HepG2 (cell line): ENCODE results near the gene SERHL2. TPM values are rescaled to one million over a fixed set of nuclear protein-coding genes. Genes with fewer than 3 reads are reported as not detected.
"Not testable (repeated sequence)": the region's sequence is repeated elsewhere in the genome, so short reads cannot be mapped to it uniquely, and the experiment has no call there.

Experiments used
- ATAC-seq: fragments of 200-7000 bp; cut with Tn5 transposase; 3 replicates; pipeline ENCODE4 v1.9.1; 2020; ENCODE audit warnings: mild to moderate bottlenecking, moderate library complexity
- BruUV-seq: library from RNA; stranded (reverse); fragments of 400-500 nt; replicated peaks from 2 replicates; lab custom pipeline; 2021; lab: Mats Ljungman, UMichigan
- CTCF ChIA-PET: fragments of 300-600 bp; formaldehyde crosslinking; extraction: SDS; loops from one replicate; lab custom pipeline; 2021; ENCODE audit warnings: low total read pairs, inconsistent platforms, low intra/inter-chr PET ratio; lab: Yijun Ruan, JAX
- POLR2A ChIA-PET: fragments of 350-600 bp; sonication (Branson Sonifier 250); formaldehyde crosslinking; loops from one replicate; lab custom pipeline; 2020; ENCODE audit warnings: antibody characterized with exemption, inconsistent platforms; lab: Yijun Ruan, JAX
- DNase-seq: peaks from one replicate; pipeline ENCODE4 v3.0.0-alpha.2; 2015; ENCODE audit warnings: low spot score
- FAIRE-seq: peaks from 3 replicates; lab custom pipeline; 2011; peaks lifted over from hg19 to GRCh38; lab: Jason Lieb, UNC
- H2AFZ ChIP-seq: one replicate; pipeline ENCODE4 v1.6.1; 2011; ENCODE audit warnings: low read length, inconsistent platforms
- H3K27ac ChIP-seq: fragments of 300-600 bp; 3 replicates; pipeline ENCODE4 v1.8.0; 2011; ENCODE audit warnings: mixed run types, mild to moderate bottlenecking, mixed read lengths, low read length, inconsistent platforms; ENCODE audit not compliant: insufficient read depth; ENCODE audit errors: extremely low read length
- H3K27me3 ChIP-seq, 2 experiments: fragments of 200-600 bp in 1 of 2; 2 replicates in 1 of 2; 3 replicates in 1 of 2; pipeline versions ENCODE4 v1.6.0 to v1.8.0; 2011; ENCODE audit warnings: low read length in 2 of 2, mild to moderate bottlenecking in 2 of 2, moderate library complexity in 2 of 2, inconsistent platforms in 1 of 2; ENCODE audit not compliant: insufficient read depth in 2 of 2, control insufficient read depth in 1 of 2
- H3K36me3 ChIP-seq, 2 experiments: fragments of 200-600 bp in 1 of 2; replicated peaks in 1 of 2; 2 replicates in 1 of 2; 3 replicates in 1 of 2; pipeline versions ENCODE4 v1.5.1 to v1.8.0; 2011; ENCODE audit warnings: low read length in 2 of 2, inconsistent platforms in 1 of 2; ENCODE audit not compliant: insufficient read depth in 2 of 2, control insufficient read depth in 1 of 2
- H3K4me1 ChIP-seq: 2 replicates; pipeline ENCODE4 v1.5.1; 2012; ENCODE audit warnings: low read length, inconsistent platforms; ENCODE audit not compliant: insufficient read depth
- H3K4me2 ChIP-seq: 2 replicates; pipeline ENCODE4 v1.6.0; 2011; ENCODE audit warnings: low read depth, low read length, inconsistent platforms
- H3K4me3 ChIP-seq, 3 experiments: fragments of 200-600 bp in 1 of 3; sonication (generic), shearing (Covaris generic) in 1 of 3; replicated peaks in 1 of 3; 2 replicates each; pipeline ENCODE4 v1.5.1; 2011 to 2016; ENCODE audit warnings: low read length in 3 of 3, inconsistent platforms in 2 of 3, low read depth in 2 of 3, mild to moderate bottlenecking in 2 of 3, control low read depth in 1 of 3, mixed read lengths in 1 of 3; ENCODE audit not compliant: insufficient read depth in 1 of 3
- H3K79me2 ChIP-seq: one replicate; pipeline ENCODE4 v1.6.1; 2011; ENCODE audit warnings: low read length, inconsistent platforms; ENCODE audit not compliant: insufficient read depth
- H3K9ac ChIP-seq: 2 replicates; pipeline ENCODE4 v1.6.0; 2011; ENCODE audit warnings: mild to moderate bottlenecking, low read depth, low read length, inconsistent platforms; ENCODE audit not compliant: insufficient read depth
- H3K9me3 ChIP-seq: 2 replicates; pipeline ENCODE4 v1.5.1; 2012; ENCODE audit warnings: mild to moderate bottlenecking, low read length
- H4K20me1 ChIP-seq: 2 replicates; pipeline ENCODE4 v1.6.0; 2011; ENCODE audit warnings: inconsistent platforms, mild to moderate bottlenecking, low read length, moderate library complexity; ENCODE audit not compliant: insufficient read depth
- AGO1 ChIP-seq: fragments of 200-400 bp; formaldehyde crosslinking; IDR thresholded peaks from 2 replicates; pipeline ENCODE4 v1.6.1; 2017; ENCODE audit warnings: mild to moderate bottlenecking, low read depth, low read length, moderate library complexity; ENCODE audit not compliant: poor library complexity, severe bottlenecking
- RBFOX2 ChIP-seq: fragments of 200-400 bp; formaldehyde crosslinking; IDR thresholded peaks from 2 replicates; pipeline ENCODE4 v1.6.1; 2017; ENCODE audit warnings: low read depth, mild to moderate bottlenecking, low read length
- WGBS: methylation state at CpG from one replicate; pipeline ENCODE4 v1.1.6; 2017; ENCODE audit warnings: low lambda C conversion rate; 5-methylcytosine and 5-hydroxymethylcytosine counted together
- in situ Hi-C: cut with HindIII; loops from 2 replicates; pipeline ENCODE4 v1.10.0; 2017; ENCODE audit warnings: low pct_unique_long_range_greater_than_20kb; ENCODE audit not compliant: extremely low pct_ligation_motif_present
- intact Hi-C: fragments of 100-400 bp; cut with micrococcal nuclease; formaldehyde crosslinking; loops from one replicate; pipeline ENCODE4 v1.10.0; 2022; ENCODE audit not compliant: unreplicated experiment
- polyA plus RNA-seq, 8 experiments: library from polyadenylated mRNA; depleted of rRNA in 3 of 8; stranded (reverse) in 7 of 8; unstranded in 1 of 8; fragments of >200 nt; fragmentation: Illumina TruSeq in 4 of 8; extraction: Trizol in 4 of 8; gene quantifications; 2 replicates each; pipeline versions ENCODE4 v1.2.1 to v1.2.3, GENCODE V29; 2011 to 2016; ENCODE audit warnings: low read depth in 4 of 8, missing spikeins in 1 of 8, mixed read lengths in 1 of 8; ENCODE audit not compliant: insufficient read depth in 1 of 8
- total RNA-seq, 5 experiments: library from RNA; depleted of rRNA; stranded (reverse); fragments of >200 nt; fragmentation: Illumina TruSeq; extraction: Trizol; gene quantifications; 2 replicates each; pipeline ENCODE4 v1.2.3, GENCODE V29; 2016; ENCODE audit warnings: low read depth in 1 of 5

SERHL2 gene
- total and polyA plus RNA-seq, 2 of the 13 experiments (the other 11 are each of a cell fraction or from before 2014, with no cell fraction given) = 1.0 to 1.8 TPM

GRCh38 chr22:42571068-42571467, 17.3 kb downstream of the SERHL2 start:
- ATAC-seq, H3K36me3 ChIP-seq, H3K79me2 ChIP-seq, FAIRE-seq, H3K4me1 ChIP-seq, H3K27ac ChIP-seq, H4K20me1 ChIP-seq, H2AFZ ChIP-seq, in situ Hi-C loops, H3K4me2 ChIP-seq, POLR2A ChIA-PET, H3K9me3 ChIP-seq, H3K9ac ChIP-seq, H3K27me3 ChIP-seq, BruUV-seq, H3K4me3 ChIP-seq, CTCF ChIA-PET, DNase-seq: not testable (repeated sequence)
- 96% methylated on average over 4 of the region's 12 CpGs for WGBS
- TF ChIP-seq AGO1 = peak; percentile 51
- TF ChIP-seq RBFOX2 = 0 out of 2 replicates have a peak, but pooled peaks have one; percentile 7
- intact Hi-C loops = loop anchor here (2.0 kb wide), 1 partner anchor 18 kb away; the partner anchor contains the start of gene SERHL2

- in situ Hi-C loops, H3K4me2 ChIP-seq, ATAC-seq, H3K79me2 ChIP-seq, H2AFZ ChIP-seq, H3K27ac ChIP-seq, intact Hi-C loops, H3K9ac ChIP-seq, BruUV-seq, H4K20me1 ChIP-seq, H3K27me3 ChIP-seq, H3K4me3 ChIP-seq, POLR2A ChIA-PET, H3K9me3 ChIP-seq, CTCF ChIA-PET, DNase-seq, H3K4me1 ChIP-seq: not testable (repeated sequence)
- peaks cover 8 to 24% of the 10 kb centered on the region in 2 experiments; a peak in 4 of 5 replicates for H3K36me3 ChIP-seq
- 100% methylated on average over 1 of the region's 1 CpG for WGBS
- peak; percentile 54 for FAIRE-seq
Observed at GRCh38 chr22:42574046-42574445, 20.3 kb downstream of the SERHL2 start.
